Measurements from ENCODE around the gene RTN3. TPM values are rescaled to one million over a fixed set of nuclear protein-coding genes. Genes with fewer than 3 reads are reported as not detected.

RTN3 gene
- total RNA-seq, 1 donor: 108 TPM

- peaks cover 28% of the 10 kb centered on the region for H4K20me1 ChIP-seq (ENCODE audit: insufficient read depth, low read length)
- H3K27me3 ChIP-seq (ENCODE audit: insufficient read depth, low read length): no peaks in the 10 kb centered on the region
- no peak overlapping the region for H3K4me3 ChIP-seq (ENCODE audit: insufficient read depth, low read length)
- peaks cover 7% of the 10 kb centered on the region for H3K4me1 ChIP-seq (ENCODE audit: insufficient read depth, low read length)
- H3K27ac ChIP-seq (ENCODE audit: low read depth, low read length): no peak overlapping the region
- no peaks in the 10 kb centered on the region for H3K36me3 ChIP-seq (ENCODE audit: insufficient read depth, low read length)
- H2AFZ ChIP-seq (ENCODE audit: low read length): no peak overlapping the region
- H3K9me3 ChIP-seq (ENCODE audit: low read depth, low read length): no peaks in the 10 kb centered on the region
- DNase-seq (ENCODE audit: insufficient read length, low spot score, missing footprints): peak; percentile 35
- TF ChIP-seq CTCF (IDR thresholded peaks at IDR 0.05; ENCODE audit: extremely low read depth, low read depth, low read length): no peak
- H3K4me2 ChIP-seq (ENCODE audit: insufficient read depth, low read length): peak overlapping the region; percentile 13
- H3K79me2 ChIP-seq (ENCODE audit: insufficient read depth, low read length): peaks cover 50% of the 10 kb centered on the region
Observed at GRCh38 chr11:63719987-63720386, 38.7 kb downstream of the RTN3 start.

GRCh38 chr11:63720611-63721010 is 39.3 kb downstream of the RTN3 start:
- Histone ChIP-seq H3K27ac (ENCODE audit: low read depth, low read length) (no peak overlapping the region), H3K9me3 (ENCODE audit: low read depth, low read length) (no peaks in the 10 kb centered on the region), H3K27me3 (ENCODE audit: insufficient read depth, low read length) (no peaks in the 10 kb centered on the region), H4K20me1 (ENCODE audit: insufficient read depth, low read length) (peaks cover 28% of the 10 kb centered on the region), H3K4me1 (ENCODE audit: insufficient read depth, low read length) (peaks cover 7% of the 10 kb centered on the region), H3K79me2 (ENCODE audit: insufficient read depth, low read length) (peaks cover 45% of the 10 kb centered on the region), H2AFZ (ENCODE audit: low read length) (no peak overlapping the region), H3K4me2 (ENCODE audit: insufficient read depth, low read length) (no peak overlapping the region), H3K36me3 (ENCODE audit: insufficient read depth, low read length) (no peaks in the 10 kb centered on the region), H3K4me3 (ENCODE audit: insufficient read depth, low read length) (no peak overlapping the region)
- no peak for TF ChIP-seq CTCF (IDR thresholded peaks at IDR 0.05; ENCODE audit: extremely low read depth, low read depth, low read length)
- no peak for DNase-seq (ENCODE audit: insufficient read length, low spot score, missing footprints)

GRCh38 chr11:63729326-63729725 is 48.0 kb downstream of the RTN3 start:
- Histone ChIP-seq H3K36me3 (ENCODE audit: insufficient read depth, low read length) (no peaks in the 10 kb centered on the region), H3K79me2 (ENCODE audit: insufficient read depth, low read length) (peaks cover 23% of the 10 kb centered on the region), H3K4me1 (ENCODE audit: insufficient read depth, low read length) (no peaks in the 10 kb centered on the region), H2AFZ (ENCODE audit: low read length) (no peak overlapping the region), H3K4me2 (ENCODE audit: insufficient read depth, low read length) (no peak overlapping the region), H3K9me3 (ENCODE audit: low read depth, low read length) (no peaks in the 10 kb centered on the region), H3K4me3 (ENCODE audit: insufficient read depth, low read length) (no peak overlapping the region), H4K20me1 (ENCODE audit: insufficient read depth, low read length) (no peaks in the 10 kb centered on the region), H3K27me3 (ENCODE audit: insufficient read depth, low read length) (no peaks in the 10 kb centered on the region), H3K27ac (ENCODE audit: low read depth, low read length) (no peak overlapping the region)
- TF ChIP-seq CTCF (IDR thresholded peaks at IDR 0.05; ENCODE audit: extremely low read depth, low read depth, low read length): no peak
- no peak for DNase-seq (ENCODE audit: insufficient read length, low spot score, missing footprints)

GRCh38 chr11:63736864-63737263 is 55.6 kb downstream of the RTN3 start:
- DNase-seq (ENCODE audit: insufficient read length, low spot score, missing footprints): no peak
- H3K9me3 ChIP-seq (ENCODE audit: low read depth, low read length): no peaks in the 10 kb centered on the region
- no peak for TF ChIP-seq CTCF (IDR thresholded peaks at IDR 0.05; ENCODE audit: extremely low read depth, low read depth, low read length)
- H3K27ac ChIP-seq (ENCODE audit: low read depth, low read length): no peak overlapping the region
- H2AFZ ChIP-seq (ENCODE audit: low read length): no peak overlapping the region
- H3K4me2 ChIP-seq (ENCODE audit: insufficient read depth, low read length): no peak overlapping the region
- H3K4me3 ChIP-seq (ENCODE audit: insufficient read depth, low read length): no peak overlapping the region
- peaks cover 3% of the 10 kb centered on the region for H4K20me1 ChIP-seq (ENCODE audit: insufficient read depth, low read length)
- H3K36me3 ChIP-seq (ENCODE audit: insufficient read depth, low read length): no peaks in the 10 kb centered on the region
- peaks cover 17% of the 10 kb centered on the region for H3K79me2 ChIP-seq (ENCODE audit: insufficient read depth, low read length)
- H3K4me1 ChIP-seq (ENCODE audit: insufficient read depth, low read length): no peaks in the 10 kb centered on the region
- no peaks in the 10 kb centered on the region for H3K27me3 ChIP-seq (ENCODE audit: insufficient read depth, low read length)

Measured in osteoblast (primary cell).